D721Med (cell line): ENCODE results near the gene CRCP.
"Not testable (repeated sequence)": the region's sequence is repeated elsewhere in the genome, so short reads cannot be mapped to it uniquely, and the experiment has no call there.

ENCODE experiments used
- DNase-seq: peaks from one replicate; pipeline ENCODE4 v3.0.0; 2011; ENCODE audit warnings: low spot score; ENCODE audit not compliant: insufficient read length
- FAIRE-seq: peaks from 2 replicates; lab custom pipeline; 2011; peaks lifted over from hg19 to GRCh38; lab: Jason Lieb, UNC
- CTCF ChIP-seq: IDR thresholded peaks from 2 replicates; pipeline ENCODE4 v1.5.1; 2012; ENCODE audit warnings: mild to moderate bottlenecking, control low read depth; ENCODE audit not compliant: insufficient read depth; ENCODE audit errors: missing control alignments

The CRCP gene

GRCh38 chr7:66114743-66115649 is at the start of gene CRCP:
Gene CRCP, plus strand, starts transcription at chr7:66114847. Its CDS starts 116 bp downstream, at chr7:66114963.
- DNase-seq (peak; percentile 78), FAIRE-seq (no peak)
- no peak for TF ChIP-seq CTCF

GRCh38 chr7:66069732-66070131 is 44.9 kb upstream of the CRCP start:
- DNase-seq (no peak), FAIRE-seq (no peak)
- TF ChIP-seq CTCF = no peak

GRCh38 chr7:66070222-66070621 is 44.4 kb upstream of the CRCP start:
- FAIRE-seq (no peak), DNase-seq (no peak)
- no peak for TF ChIP-seq CTCF

- DNase-seq, FAIRE-seq: not testable (repeated sequence)
Observed at GRCh38 chr7:66072208-66072607, 42.4 kb upstream of the CRCP start.

GRCh38 chr7:66075590-66076461 is 38.8 kb upstream of the CRCP start, which contains the start of gene ASL:
Gene ASL, plus strand, starts transcription at chr7:66075819. Its CDS starts 263 bp downstream, at chr7:66076082.
- no peak for TF ChIP-seq CTCF
- FAIRE-seq (no peak), DNase-seq (peak; percentile 100)

- DNase-seq = no peak
- TF ChIP-seq CTCF = no peak
- no peak for FAIRE-seq
Observed at GRCh38 chr7:66076462-66077329, 38.0 kb upstream of the CRCP start.

- FAIRE-seq = no peak
- TF ChIP-seq CTCF = no peak
- no peak for DNase-seq
Observed at GRCh38 chr7:66078067-66078466, 36.6 kb upstream of the CRCP start.
